GM21786 (cell line): ENCODE results near the gene TPCN2.
"Not testable (repeated sequence)": the region's sequence is repeated elsewhere in the genome, so short reads cannot be mapped to it uniquely, and the experiment has no call there.

Source experiments
- ATAC-seq: cut with Tn5 transposase; IDR thresholded peaks from one replicate; pipeline ENCODE4 v1.9.1; 2021; ENCODE audit not compliant: unreplicated experiment

Gene TPCN2

DNA sequence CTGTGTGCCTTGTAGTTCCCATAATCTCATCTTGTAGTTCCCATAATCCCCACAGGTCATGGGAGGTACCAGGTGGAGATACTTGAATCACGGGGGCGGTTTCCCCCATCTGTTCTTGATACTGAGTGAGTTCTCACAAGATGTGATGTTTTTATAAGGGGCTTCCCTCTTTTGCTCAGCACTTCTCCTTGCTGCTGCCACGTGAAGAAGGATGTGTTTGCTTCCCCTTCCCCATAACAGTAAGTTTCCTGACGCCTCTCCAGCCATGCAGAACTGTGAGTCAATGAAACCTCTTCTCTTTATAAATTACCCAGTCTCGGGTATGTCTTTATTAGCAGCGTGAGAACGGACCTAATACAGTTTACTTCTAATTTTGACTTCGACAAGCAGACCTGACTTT lies 93.0 kb downstream of the TPCN2 start:
- no peak for ATAC-seq

DNA sequence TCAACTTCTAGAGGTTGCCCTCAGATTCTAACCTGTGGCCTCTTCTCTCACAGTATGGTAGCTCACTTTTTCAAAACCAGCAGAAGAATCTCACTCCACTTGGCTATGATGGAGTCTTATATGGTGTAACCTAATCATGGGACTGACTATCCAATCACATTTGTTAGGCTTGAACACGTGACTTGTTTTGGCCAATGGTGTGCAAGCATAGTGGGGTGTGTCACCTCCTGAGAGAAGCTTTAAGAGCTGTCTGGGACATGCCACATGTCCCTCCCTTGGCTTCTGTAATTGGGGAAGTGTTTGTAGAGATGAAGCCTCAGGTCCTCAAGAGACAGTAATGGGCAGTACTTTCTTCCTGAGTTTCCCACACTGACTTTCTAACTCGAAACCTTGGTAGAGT lies 94.2 kb downstream of the TPCN2 start:
- ATAC-seq, result no peak

DNA sequence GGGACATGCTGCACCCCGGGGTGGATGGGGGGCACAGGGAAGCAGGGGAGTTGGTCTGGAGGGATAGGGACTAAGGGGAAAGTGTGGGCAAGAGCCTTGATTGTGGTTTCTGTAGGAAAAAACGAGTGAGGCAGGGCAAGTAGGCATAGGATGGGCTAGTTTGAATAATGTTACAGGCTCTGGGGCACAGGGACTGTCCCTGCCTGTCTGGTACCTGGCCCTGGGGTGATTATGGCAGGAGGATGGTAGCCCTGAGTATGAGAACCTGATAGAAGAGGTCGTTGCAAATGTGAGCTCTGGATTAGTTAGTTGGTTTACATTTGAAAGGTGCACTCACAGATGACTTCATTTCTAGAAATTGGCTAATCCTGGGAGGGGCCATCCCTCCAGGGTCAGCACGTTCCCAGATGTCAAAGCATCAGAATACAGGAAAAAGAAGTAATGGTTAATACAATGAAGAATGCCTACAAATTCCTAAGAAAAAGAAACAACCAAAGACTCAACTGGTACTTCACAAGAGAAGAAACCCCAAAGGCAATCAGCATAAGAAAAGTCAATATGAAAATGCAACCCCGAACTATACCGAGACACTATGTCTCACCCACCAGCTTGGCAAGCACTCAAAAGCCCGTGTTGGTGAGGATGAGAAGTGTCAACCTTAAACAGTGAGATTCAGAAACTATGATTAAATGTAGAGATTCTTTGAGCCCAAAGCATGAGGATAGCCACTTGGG lies 95.8 kb downstream of the TPCN2 start:
- ATAC-seq, result no peak

DNA sequence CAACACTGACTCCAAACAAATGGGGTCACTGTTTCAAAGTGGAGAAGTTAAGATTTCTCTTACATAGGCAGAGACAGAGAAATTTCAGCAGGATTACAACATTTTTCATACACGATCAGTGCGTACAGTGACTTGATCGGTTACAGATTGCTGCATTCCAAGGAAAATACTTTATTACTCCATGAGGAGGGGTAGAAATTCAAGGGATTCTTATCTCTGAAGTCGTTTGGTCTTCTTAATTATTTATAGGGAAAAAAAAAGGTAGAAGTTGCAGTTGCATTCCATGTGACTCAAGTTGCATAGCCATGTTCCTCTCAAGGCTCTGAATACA lies 96.3 kb downstream of the TPCN2 start:
- ATAC-seq, result no peak

DNA sequence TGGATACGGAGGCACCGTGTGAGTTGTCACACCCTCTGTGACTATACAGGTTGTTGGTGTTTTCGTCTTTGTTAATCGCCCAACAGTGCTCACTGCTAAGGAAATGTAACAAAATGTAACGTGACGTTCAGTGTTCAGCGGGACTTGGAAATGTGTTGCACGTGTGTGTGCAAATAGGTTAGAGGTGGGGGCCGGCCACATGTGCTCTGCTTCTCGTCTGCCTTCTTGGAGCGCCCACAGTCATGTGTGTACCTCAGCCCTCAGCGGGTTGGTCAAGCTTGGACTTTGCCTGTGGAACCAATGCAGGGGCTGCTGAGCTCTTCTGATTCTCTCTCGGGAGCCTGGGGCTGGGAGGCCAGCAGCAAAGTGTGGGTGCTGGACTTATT lies 99.6 kb downstream of the TPCN2 start:
- ATAC-seq, result no peak

DNA sequence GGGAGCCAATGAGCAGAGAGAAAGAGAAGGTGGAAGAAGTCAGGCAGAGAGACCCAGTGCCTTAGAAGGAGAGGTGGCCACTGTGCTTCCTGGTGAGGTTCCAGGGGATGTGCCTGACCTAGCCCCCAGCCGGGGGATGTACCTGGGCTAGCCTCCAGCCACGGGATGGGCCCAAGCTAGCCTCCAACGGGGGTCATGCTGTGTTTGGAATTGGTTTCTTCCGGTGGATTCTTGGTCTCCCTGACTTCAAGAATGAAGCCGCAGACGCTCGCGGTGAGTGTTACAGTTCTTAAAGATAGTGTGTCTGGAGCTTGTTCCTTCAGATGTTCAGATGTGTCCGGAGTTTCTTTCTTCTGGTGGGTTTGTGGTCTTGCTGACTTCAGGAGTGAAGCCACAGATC lies 100.1 kb downstream of the TPCN2 start:
- no peak for ATAC-seq

DNA sequence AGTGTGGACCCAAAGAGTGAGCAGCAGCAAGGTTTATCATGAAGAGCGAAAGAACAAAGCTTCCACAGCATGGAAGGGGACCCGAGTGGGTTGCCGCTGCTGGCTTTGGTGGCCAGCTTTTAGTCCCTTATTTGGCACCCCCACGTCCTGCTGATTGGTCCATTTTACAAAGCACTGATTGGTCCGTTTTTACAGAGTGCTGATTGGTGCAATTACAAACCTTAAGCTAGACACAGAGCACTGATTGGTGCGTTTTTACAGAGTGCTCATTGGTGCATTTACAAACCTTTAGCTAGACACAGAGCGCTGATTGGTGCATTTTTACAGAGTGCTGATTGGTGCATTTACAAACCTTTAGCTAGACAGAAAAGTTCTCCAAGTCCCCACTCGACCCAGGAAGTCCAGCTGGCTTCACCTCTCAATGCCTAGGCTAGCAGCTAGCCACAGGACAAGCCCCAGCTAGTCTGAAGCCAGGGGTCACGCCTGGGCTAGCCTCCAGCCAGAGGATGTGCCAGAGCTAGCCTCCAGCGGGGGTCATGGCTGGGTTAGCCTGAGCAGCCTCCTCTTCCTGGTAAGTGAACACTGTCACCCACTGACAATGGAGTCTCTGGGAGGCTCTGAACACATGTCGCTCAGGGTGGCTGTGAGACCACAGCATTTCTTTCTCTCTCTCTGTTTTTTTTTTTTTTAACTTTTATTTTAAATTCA lies 100.8 kb downstream of the TPCN2 start:
- ATAC-seq, result not testable (repeated sequence)

DNA sequence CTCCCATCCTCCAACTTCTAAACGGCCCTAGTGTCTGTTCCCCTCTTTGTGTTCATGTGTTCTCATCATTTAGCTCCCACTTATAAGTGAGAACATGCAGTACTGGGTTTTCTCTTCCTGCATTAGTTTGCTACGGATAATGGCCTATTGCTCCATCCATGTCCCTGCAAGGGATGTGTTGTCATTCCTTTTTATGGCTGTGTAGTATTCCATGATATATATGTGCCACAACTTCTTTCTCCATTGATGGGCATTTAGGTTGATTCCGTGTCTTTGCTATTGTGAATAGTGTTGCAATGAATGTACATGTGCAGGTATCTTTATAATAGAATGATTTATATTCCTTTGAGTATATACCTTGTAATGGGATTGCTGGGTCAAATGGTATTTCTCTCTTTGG lies 101.4 kb downstream of the TPCN2 start:
- ATAC-seq, result no peak

DNA sequence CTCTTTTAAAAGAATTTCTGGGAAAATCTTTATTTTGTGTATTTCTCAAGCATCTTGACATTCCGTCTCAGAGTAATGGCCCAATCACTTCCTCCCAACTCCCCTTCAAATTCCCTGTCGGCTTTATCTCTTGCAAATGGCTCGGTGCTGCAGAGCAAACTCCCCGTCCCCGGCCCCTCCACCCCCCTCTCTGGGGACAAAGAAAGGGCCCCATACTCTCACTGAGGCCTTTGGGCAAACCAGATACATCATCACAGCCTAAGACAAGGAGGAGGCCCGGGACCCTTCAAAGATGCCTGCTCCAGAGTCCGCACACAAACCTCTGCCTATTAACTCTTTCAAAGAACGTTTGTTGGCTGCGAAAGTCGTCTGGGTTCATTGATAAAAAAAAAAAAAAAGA lies 103.1 kb downstream of the TPCN2 start:
- ATAC-seq, result no peak

DNA sequence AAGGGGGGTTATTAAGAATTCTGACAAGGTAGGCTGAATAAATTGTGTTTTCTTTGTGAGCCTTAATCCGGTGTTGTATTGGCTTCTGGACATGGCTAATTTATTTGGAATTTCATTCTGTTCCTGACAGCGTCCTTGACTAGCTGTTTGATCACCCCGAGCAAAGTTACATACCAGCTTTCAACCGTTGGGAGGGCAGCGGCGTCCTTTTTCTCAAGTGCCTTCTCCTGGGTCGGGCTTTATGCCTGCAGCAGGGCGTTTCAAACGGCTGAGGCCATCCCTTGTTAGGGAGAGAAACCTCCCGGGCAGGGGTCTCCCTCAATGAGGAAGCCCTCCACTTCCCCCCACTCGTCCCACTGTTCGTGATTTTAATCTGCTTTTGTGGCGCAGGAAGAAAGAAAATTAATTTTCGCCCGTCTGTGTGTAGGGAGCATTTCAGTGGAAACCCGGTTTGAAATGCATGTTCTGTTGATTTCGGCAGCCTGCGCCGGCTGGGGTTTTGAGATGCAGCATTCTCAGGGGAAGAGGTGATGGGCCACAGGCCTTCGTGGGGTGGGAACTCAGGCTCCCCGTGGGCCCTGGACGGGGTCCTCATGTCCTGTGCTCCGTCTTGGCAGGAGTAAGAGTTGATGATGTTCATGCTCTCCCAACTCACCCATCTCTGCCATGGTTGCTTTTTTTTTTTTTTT lies 104.1 kb downstream of the TPCN2 start:
- no peak for ATAC-seq

DNA sequence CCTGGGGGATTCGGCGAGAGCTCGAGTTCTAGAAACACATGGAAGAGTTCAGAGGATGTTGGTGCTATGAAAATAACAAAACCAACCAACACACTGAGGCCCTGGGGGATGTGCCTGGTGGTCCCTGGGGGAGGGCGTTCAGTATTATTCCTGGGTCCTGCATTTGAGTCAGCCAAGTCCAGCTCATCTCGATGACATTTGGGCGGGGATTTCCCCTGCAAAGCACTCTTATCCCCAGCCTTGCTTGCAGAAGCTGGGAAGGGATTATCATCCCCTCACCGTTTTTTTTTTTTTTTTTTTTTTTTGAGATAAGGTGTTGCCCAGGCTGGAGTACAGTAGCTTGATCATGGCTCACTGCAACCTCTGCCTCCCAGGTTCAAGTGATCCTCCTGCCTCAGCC lies 104.9 kb downstream of the TPCN2 start:
- no peak for ATAC-seq

DNA sequence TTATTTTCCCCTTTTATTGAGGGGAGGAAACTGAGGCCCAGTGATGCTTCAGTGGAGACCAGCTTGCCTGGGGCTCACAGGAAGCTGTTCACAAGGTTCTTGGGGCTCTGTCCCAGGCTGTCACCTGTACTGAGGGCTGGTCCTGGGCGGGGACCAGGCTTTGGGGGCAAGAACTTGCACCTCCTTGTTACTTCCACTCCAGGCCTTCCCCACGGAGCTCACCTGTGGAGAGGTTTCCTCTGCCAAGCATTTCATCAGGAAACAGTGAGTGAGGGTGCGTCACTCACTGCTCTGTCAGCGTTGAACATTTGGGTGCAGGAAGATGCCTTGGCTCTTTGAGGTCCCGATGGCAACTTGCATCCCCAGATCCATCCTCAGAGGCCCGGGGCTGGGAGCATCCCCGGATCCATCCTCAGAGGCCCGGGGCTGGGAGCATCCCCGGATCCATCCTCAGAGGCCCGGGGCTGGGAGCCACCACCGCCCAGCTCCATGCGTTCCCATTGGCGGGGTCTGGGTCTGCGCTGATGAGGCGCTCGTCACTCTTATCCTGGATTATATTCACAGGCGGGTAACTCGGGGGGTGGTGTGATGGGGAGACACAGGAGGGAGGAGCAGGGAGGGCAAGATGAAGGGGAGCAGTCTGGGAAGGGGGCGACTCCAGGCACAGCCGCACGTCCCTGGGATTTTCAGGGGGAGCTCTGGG lies 105.6 kb downstream of the TPCN2 start:
- ATAC-seq, result no peak

DNA sequence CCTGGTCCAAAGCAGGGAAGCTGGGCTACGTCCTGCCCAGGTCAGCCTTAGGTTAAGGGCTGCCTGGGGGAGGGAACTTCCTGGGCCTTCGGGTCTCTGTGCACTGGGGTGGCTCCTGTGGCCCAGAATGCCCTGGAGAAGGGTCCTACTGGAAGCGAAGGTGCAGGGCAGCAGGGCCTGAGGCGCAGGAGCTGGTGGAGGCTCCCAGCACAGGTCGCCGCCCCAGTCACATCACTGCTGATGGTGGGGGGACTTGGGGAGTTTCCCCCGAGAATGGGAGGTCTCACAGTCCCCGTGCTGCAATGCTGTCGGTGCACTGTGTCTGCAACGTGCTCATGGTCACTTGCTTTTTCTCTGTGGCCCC lies 106.2 kb downstream of the TPCN2 start:
- ATAC-seq, result no peak

DNA sequence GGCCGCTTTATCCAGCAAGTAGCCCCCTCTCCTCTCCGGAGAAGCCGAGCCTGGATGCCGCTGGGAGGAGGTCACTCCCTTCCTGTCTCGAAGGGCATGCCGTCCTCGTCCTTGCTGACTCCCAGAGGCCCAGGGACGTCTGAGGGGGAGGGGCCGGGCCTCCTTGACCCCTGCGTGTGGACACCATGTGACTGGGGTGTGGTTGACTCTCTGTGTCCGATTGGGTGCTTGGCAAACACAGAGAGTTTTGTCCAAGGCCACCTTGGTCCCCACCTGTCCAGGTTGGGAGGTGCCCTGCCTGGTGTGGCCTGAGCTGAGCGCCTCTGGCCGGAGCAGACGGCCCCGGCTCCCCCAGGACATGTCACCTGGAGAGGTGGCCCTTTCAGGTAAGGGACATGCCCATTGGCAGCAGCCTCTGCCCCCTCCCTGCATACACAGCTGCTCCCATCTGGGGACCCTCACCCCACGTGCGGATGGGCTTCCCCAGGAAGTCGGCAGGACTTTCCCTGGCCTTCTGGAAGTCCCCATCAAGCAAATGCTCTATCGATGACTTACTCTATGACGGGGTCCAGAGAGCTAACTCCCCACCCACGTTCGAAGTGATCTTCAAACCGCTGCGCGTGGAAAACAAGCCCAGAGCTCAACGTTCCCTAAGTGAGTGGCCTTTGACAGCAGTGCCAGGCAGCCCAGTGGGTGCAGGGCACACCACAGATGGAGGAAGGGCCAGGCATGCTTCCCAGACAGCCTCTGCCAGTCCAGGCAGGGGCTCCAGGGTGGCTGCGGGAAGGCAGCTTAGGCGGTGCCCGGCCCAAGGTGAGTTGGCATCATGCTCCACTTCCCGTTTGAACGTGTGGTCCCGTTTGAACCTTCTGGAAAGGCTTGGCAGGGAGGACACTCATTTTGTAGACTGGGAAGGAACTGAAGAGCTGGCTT lies 106.8 kb downstream of the TPCN2 start, which contains the start of gene SMIM38:
Gene SMIM38, plus strand, starts transcription at position 634 of the 933 bp plus-strand sequence. CDS start 1,912 bp downstream, outside the sequence.
- no peak for ATAC-seq

DNA sequence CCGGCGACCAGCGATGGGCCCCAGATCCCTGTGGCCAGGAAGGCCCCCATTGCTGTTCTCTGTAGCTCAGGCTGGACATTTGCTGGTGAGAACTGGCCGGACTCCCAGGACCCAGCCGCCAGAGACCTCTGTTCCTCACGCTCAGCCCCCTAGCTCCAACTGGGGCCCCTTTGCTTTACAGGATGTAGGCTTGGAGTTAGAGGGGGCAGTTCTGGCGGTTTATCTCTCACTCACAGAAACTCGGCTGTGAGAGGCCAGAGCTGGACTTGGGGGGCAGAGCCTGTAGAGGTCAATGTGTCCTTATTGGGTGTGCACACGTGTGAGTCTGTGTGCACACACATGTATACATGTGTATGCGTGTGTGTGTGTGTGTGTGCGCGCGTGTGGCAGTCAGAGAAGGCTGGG lies 107.5 kb downstream of the TPCN2 start:
- no peak for ATAC-seq

DNA sequence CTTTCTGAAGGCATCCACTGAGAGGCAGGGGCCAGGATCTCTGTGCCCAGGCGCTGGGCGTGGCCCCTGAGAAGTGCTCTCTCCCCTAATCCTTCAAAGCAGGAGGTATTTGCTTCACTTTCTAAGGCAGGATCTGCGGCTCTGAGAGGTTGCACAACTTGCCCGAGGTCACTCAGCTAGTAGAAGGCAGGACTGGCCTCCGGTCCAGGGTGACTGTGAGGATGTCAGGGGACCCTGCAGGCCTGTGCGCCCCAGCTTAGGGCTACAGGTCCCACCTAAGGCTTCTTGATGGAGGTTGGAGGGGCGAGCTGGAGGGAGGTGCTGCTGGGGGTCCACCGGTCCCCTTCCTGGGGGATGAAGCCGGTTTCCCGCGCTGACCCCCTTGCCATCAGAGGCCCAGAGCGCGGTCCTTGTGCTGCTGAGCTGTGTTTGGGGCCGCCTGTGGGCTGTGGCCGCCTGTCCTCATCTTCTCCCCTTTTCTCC lies 108.0 kb downstream of the TPCN2 start:
- ATAC-seq, result no peak

DNA sequence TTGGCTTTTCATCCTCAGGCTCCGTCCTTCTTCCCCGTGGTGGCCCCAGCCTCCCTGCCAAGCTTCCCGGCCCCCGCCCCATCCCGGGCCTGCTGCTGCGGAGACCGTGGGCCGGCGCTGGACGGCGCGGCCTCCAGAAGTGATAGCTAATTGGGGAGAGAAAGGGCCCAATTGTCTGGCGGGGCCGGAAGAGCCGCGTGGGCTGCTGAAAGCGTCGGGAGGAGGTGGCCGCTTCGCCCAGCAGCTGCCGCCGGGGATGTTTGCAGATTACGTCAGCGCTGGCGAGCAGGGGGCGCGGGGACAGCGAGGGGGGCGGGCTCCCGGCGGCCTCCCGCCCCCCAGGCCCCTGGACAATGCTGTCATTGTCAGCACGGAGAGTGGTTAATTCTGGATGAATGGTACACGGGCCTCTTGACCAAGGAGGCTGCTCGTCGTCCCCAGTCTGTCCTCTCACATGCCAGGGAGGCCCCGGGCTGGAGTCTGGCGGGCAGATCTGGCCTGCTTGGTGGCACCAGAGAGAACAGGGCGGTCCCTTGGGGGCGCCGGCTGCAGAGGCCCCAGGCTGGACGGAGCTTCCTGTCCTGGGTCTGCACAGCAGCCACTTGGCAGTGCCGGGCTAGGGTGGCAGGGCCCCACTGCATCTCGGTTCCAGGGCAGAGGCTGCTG lies 108.6 kb downstream of the TPCN2 start:
- no peak for ATAC-seq

DNA sequence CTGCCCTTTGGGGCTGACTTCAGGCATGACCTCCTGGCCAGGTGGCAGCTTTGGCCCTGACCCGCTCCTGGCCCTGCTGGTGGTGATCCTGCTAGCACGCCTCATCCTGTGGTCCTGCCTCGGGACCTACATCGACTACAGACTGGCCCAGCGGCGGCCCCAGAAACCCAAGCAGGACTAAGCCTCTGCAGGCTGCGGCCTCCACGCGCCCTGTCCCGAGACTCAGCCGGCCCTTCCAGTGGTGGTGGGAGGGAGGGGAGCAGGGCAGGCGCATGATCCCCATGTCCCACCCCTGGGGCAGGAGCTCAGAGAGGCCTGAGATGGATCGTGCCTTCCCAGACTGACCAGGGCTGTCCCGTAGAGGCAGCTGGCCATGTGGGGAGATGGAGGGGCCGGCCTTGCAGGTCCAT lies 109.1 kb downstream of the TPCN2 start:
- ATAC-seq, result no peak

DNA sequence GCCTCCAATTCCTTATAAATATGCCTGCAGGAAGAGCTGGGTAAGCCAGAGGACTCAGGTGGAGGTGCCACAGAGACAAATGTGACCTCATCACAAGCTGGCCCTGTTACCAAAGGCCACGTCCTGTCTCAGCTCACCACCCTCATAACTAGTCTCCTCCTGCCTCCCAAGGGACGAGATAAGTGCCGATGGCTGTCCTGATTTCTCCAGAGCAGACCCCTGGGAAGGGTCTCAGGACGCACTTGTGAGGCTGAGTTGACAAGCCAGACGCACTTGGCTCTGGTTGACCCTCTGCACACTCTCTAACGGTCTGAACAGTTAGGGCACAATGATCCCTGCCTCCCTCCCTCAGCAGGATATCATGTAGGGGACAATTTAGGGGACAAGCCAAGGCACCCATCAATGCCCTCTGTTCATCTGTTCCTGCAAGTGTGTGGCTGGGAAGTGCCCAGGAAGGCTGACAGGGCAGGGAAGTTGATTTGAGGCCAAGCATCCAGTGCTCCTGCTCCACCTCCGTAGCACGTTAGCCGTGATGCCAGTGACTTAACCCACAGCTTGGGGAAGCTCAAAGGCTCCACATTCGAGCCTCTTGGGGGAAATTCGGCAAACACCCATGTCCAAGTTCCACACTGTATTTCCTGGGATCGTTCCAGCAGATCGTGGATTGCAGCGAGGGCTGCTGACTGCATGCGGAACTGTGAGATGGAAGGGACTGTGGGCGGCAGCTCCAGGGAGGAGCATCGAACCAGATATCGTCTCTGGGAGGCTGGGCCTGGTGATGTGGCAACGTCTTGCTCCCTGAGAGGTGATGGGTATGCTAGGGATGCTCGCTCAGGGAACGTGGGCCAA lies 109.8 kb downstream of the TPCN2 start:
- no peak for ATAC-seq
